HepG2 (cell line): ENCODE results near the gene ARHGAP5. TPM values are rescaled to one million over a fixed set of nuclear protein-coding genes. Genes with fewer than 3 reads are reported as not detected.

ENCODE experiments used
- ATF3 ChIP-seq: sonication (generic); formaldehyde crosslinking; IDR thresholded peaks from 2 replicates; pipeline ENCODE4 v1.4.0; 2020; ENCODE audit warnings: missing genetic modification reagents
- CEBPZ ChIP-seq: IDR thresholded peaks from 2 replicates; pipeline ENCODE4 v1.6.1; 2012; ENCODE audit warnings: low read length, improper control_type of control experiment
- E2F2 ChIP-seq: sonication (generic); formaldehyde crosslinking; IDR thresholded peaks from 2 replicates; pipeline ENCODE4 v1.4.0; 2020; ENCODE audit warnings: missing genetic modification reagents, borderline replicate concordance
- EHMT2 ChIP-seq: fragments of 200-600 bp; sonication (generic); IDR thresholded peaks from 2 replicates; pipeline ENCODE4 v1.7.0; 2017; ENCODE audit warnings: antibody characterized with exemption, low read depth, low read length, borderline replicate concordance
- GZF1 ChIP-seq: sonication (generic); formaldehyde crosslinking; IDR thresholded peaks from 2 replicates; pipeline ENCODE4 v1.5.1; 2020; ENCODE audit warnings: mild to moderate bottlenecking, missing genetic modification reagents
- IKZF1 ChIP-seq: fragments of 450-650 bp; IDR thresholded peaks from 2 replicates; pipeline ENCODE4 v1.7.1; 2016
- MLX ChIP-seq: IDR thresholded peaks from 2 replicates; pipeline ENCODE4 v1.6.1; 2016
- SKI ChIP-seq: fragments of 450-650 bp; IDR thresholded peaks from one replicate; pipeline ENCODE4 v1.6.1; 2018; ENCODE audit warnings: mild to moderate bottlenecking; ENCODE audit not compliant: partially characterized antibody
- TRAFD1 ChIP-seq: sonication (generic); formaldehyde crosslinking; IDR thresholded peaks from 2 replicates; pipeline ENCODE4 v1.5.1; 2020; ENCODE audit warnings: missing genetic modification reagents, mild to moderate bottlenecking, borderline replicate concordance
- ZFP62 ChIP-seq: sonication (generic); formaldehyde crosslinking; IDR thresholded peaks from 2 replicates; pipeline ENCODE4 v1.4.0; 2020; ENCODE audit warnings: missing genetic modification reagents
- ZMYM2 ChIP-seq: sonication (generic); formaldehyde crosslinking; IDR thresholded peaks from 2 replicates; pipeline ENCODE4 v1.8.0; 2022; ENCODE audit warnings: mild to moderate bottlenecking, missing genetic modification reagents
- ZNF17 ChIP-seq: sonication (generic); formaldehyde crosslinking; IDR thresholded peaks from 2 replicates; pipeline ENCODE4 v1.5.0; 2020; ENCODE audit warnings: mild to moderate bottlenecking, missing genetic modification reagents
- ZNF263 ChIP-seq: sonication (generic); formaldehyde crosslinking; IDR thresholded peaks from 2 replicates; pipeline ENCODE4 v1.4.0; 2020; ENCODE audit warnings: missing genetic modification reagents
- ZNF546 ChIP-seq: sonication (generic); formaldehyde crosslinking; conservative IDR thresholded peaks from 2 replicates; pipeline ENCODE4 v1.8.1; 2023; ENCODE audit warnings: mild to moderate bottlenecking, missing genetic modification reagents
- ZNF552 ChIP-seq: sonication (generic); formaldehyde crosslinking; IDR thresholded peaks from 2 replicates; pipeline ENCODE4 v1.9.0; 2022; ENCODE audit warnings: missing genetic modification reagents, mild to moderate bottlenecking, borderline replicate concordance
- ZNF570 ChIP-seq: sonication (generic); formaldehyde crosslinking; IDR thresholded peaks from 2 replicates; pipeline ENCODE4 v1.4.0; 2020; ENCODE audit warnings: mild to moderate bottlenecking, missing genetic modification reagents, borderline replicate concordance
- ZNF574 ChIP-seq: sonication (generic); formaldehyde crosslinking; IDR thresholded peaks from 2 replicates; pipeline ENCODE4 v1.4.0; 2020; ENCODE audit warnings: missing genetic modification reagents
- ZNF724P ChIP-seq: sonication (generic); formaldehyde crosslinking; IDR thresholded peaks from 2 replicates; pipeline ENCODE4 v1.8.0; 2022; ENCODE audit warnings: missing genetic modification reagents, borderline replicate concordance
- ZNF747 ChIP-seq: sonication (generic); formaldehyde crosslinking; IDR thresholded peaks from 2 replicates; pipeline ENCODE4 v1.8.1; 2023; ENCODE audit warnings: missing genetic modification reagents, mild to moderate bottlenecking, borderline replicate concordance
- ZNF776 ChIP-seq: sonication (generic); formaldehyde crosslinking; IDR thresholded peaks from 2 replicates; pipeline ENCODE4 v1.4.0; 2020; ENCODE audit warnings: mild to moderate bottlenecking, missing genetic modification reagents
- polyA plus RNA-seq, 8 experiments: library from polyadenylated mRNA; depleted of rRNA in 3 of 8; stranded (reverse) in 7 of 8; unstranded in 1 of 8; fragments of >200 nt; fragmentation: Illumina TruSeq in 4 of 8; extraction: Trizol in 4 of 8; gene quantifications; 2 replicates each; pipeline versions ENCODE4 v1.2.1 to v1.2.3, GENCODE V29; 2011 to 2016; ENCODE audit warnings: low read depth in 4 of 8, missing spikeins in 1 of 8, mixed read lengths in 1 of 8; ENCODE audit not compliant: insufficient read depth in 1 of 8
- total RNA-seq, 5 experiments: library from RNA; depleted of rRNA; stranded (reverse); fragments of >200 nt; fragmentation: Illumina TruSeq; extraction: Trizol; gene quantifications; 2 replicates each; pipeline ENCODE4 v1.2.3, GENCODE V29; 2016; ENCODE audit warnings: low read depth in 1 of 5

ARHGAP5 gene
- total and polyA plus RNA-seq, 2 of the 13 experiments (the other 11 are each of a cell fraction or from before 2014, with no cell fraction given) = 33.7 to 144 TPM

- TF ChIP-seq CEBPZ (no peak), ATF3 (CRISPR knock-in tag) (no peak), E2F2 (CRISPR knock-in tag) (no peak; the same call in 1 of the 2 replicates), IKZF1 (no peak), ZNF263 (CRISPR knock-in tag) (no peak), EHMT2 (no peak), ZNF724P (CRISPR knock-in tag) (peak; percentile 14; the same call in 1 of the 2 replicates), ZNF747 (CRISPR knock-in tag) (no peak), ZNF552 (no peak), GZF1 (CRISPR knock-in tag) (no peak), MLX (CRISPR knock-in tag) (peak; percentile 76; the same call in 1 of the 2 replicates), ZNF776 (CRISPR knock-in tag) (peak; percentile 79), SKI (no peak), ZNF17 (no peak), ZNF570 (CRISPR knock-in tag) (no peak; the same call in 1 of the 2 replicates), TRAFD1 (CRISPR knock-in tag) (no peak), ZNF574 (CRISPR knock-in tag) (no peak; the same call in none of the 2 replicates), ZFP62 (CRISPR knock-in tag) (no peak), ZMYM2 (CRISPR knock-in tag) (no peak), ZNF546 (CRISPR knock-in tag) (peak; percentile 20; the same call in 1 of the 2 replicates)
Measured at GRCh38 chr14:32201816-32202490, 124.8 kb downstream of the ARHGAP5 start, which contains the start of gene RNU6-7 (continued).
